Trophoblast cell (in vitro differentiated cells and primary cell): ENCODE data around the gene AOPEP.

Experiments
- DNase-seq, 2 donors: peaks; one replicate each; pipeline ENCODE4 v3.0.0-alpha.2; 2016
- H2AFZ ChIP-seq: 2 replicates; pipeline ENCODE4 v1.6.1; 2013; ENCODE audit warnings: low read length, moderate library complexity, mild to moderate bottlenecking; ENCODE audit not compliant: insufficient read depth, poor library complexity
- H2AK5ac ChIP-seq: 2 replicates; pipeline ENCODE4 v1.6.1; 2013; ENCODE audit warnings: mild to moderate bottlenecking, low read length
- H2BK120ac ChIP-seq: 2 replicates; pipeline ENCODE4 v1.6.1; 2013; ENCODE audit warnings: low read length, mild to moderate bottlenecking, moderate library complexity; ENCODE audit not compliant: insufficient read depth, poor library complexity
- H2BK12ac ChIP-seq: 2 replicates; pipeline ENCODE4 v1.6.1; 2013; ENCODE audit warnings: mild to moderate bottlenecking, low read length, moderate library complexity
- H2BK5ac ChIP-seq: 2 replicates; pipeline ENCODE4 v1.6.1; 2013; ENCODE audit warnings: low read length, low read depth, moderate library complexity, mild to moderate bottlenecking; ENCODE audit not compliant: poor library complexity
- H3K14ac ChIP-seq: 2 replicates; pipeline ENCODE4 v1.6.1; 2013; ENCODE audit warnings: mild to moderate bottlenecking, low read length
- H3K18ac ChIP-seq: 2 replicates; pipeline ENCODE4 v1.6.1; 2013; ENCODE audit warnings: mild to moderate bottlenecking, low read length
- H3K23ac ChIP-seq: 2 replicates; pipeline ENCODE4 v1.6.1; 2013; ENCODE audit warnings: low read length
- H3K27ac ChIP-seq: 2 replicates; pipeline ENCODE4 v1.5.1; 2013; ENCODE audit warnings: low read depth, mild to moderate bottlenecking, inconsistent platforms, low read length, moderate library complexity
- H3K27me3 ChIP-seq: 2 replicates; pipeline ENCODE4 v1.6.1; 2013; ENCODE audit warnings: inconsistent platforms, mild to moderate bottlenecking, low read length, moderate library complexity; ENCODE audit not compliant: insufficient read depth
- H3K36me3 ChIP-seq, 2 experiments: 1 replicate in 1 of 2; 2 replicates in 1 of 2; pipeline ENCODE4 v1.6.1; 2013; ENCODE audit warnings: low read length in 2 of 2, mild to moderate bottlenecking in 2 of 2, moderate library complexity in 1 of 2; ENCODE audit not compliant: insufficient read depth in 2 of 2, control insufficient read depth in 1 of 2
- H3K4ac ChIP-seq: 2 replicates; pipeline ENCODE4 v1.6.1; 2013; ENCODE audit warnings: low read depth, mild to moderate bottlenecking, low read length, moderate library complexity
- H3K4me1 ChIP-seq, 2 experiments: 1 replicate in 1 of 2; 2 replicates in 1 of 2; pipeline ENCODE4 v1.6.1; 2013; ENCODE audit warnings: low read length in 2 of 2, mild to moderate bottlenecking in 2 of 2, moderate library complexity in 1 of 2; ENCODE audit not compliant: insufficient read depth in 2 of 2, control insufficient read depth in 1 of 2
- H3K4me2 ChIP-seq: 2 replicates; pipeline ENCODE4 v1.6.1; 2013; ENCODE audit warnings: inconsistent platforms, mild to moderate bottlenecking, low read length, moderate library complexity
- H3K4me3 ChIP-seq: 2 replicates; pipeline ENCODE4 v1.5.1; 2013; ENCODE audit warnings: mild to moderate bottlenecking, low read depth, low read length, inconsistent platforms
- H3K79me1 ChIP-seq: one replicate; pipeline ENCODE4 v1.6.1; 2013; ENCODE audit warnings: low read length
- H3K79me2 ChIP-seq: 2 replicates; pipeline ENCODE4 v1.6.1; 2013; ENCODE audit warnings: low read length, mild to moderate bottlenecking; ENCODE audit not compliant: control insufficient read depth, insufficient read depth, poor library complexity
- H3K9ac ChIP-seq: 2 replicates; pipeline ENCODE4 v1.6.1; 2013; ENCODE audit warnings: mild to moderate bottlenecking, low read length
- H3K9me3 ChIP-seq: 2 replicates; pipeline ENCODE4 v1.6.1; 2013; ENCODE audit warnings: low read depth, mild to moderate bottlenecking, control low read depth, inconsistent platforms, low read length; ENCODE audit not compliant: insufficient read depth
- H4K12ac ChIP-seq: 2 replicates; pipeline ENCODE4 v1.6.1; 2013; ENCODE audit warnings: low read depth, mild to moderate bottlenecking, low read length, moderate library complexity
- H4K8ac ChIP-seq: 2 replicates; pipeline ENCODE4 v1.6.1; 2013; ENCODE audit warnings: low read depth, mild to moderate bottlenecking, low read length, moderate library complexity
- H4K91ac ChIP-seq: one replicate; pipeline ENCODE4 v1.6.1; 2013; ENCODE audit warnings: low read depth, mild to moderate bottlenecking, low read length, moderate library complexity
- WGBS: extraction: QIAGEN DNeasy Blood & Tissue Kit; methylation state at CpG from one replicate; pipeline ENCODE4 v1.1.7; 2013; ENCODE audit warnings: missing lambda C conversion rate; ENCODE audit not compliant: insufficient read length, insufficient coverage; ENCODE audit errors: extremely low coverage; 5-methylcytosine and 5-hydroxymethylcytosine counted together

Gene AOPEP

GRCh38 chr9:94993821-94994165 is 267.3 kb downstream of the AOPEP start:
- no peak overlapping the region for H3K23ac ChIP-seq
- H3K79me2 ChIP-seq, result no peaks in the 10 kb centered on the region
- H3K9me3 ChIP-seq, result no peaks in the 10 kb centered on the region
- H2BK120ac ChIP-seq, result no peak overlapping the region
- H2AFZ ChIP-seq, result no peak overlapping the region
- H3K4ac ChIP-seq, result no peak overlapping the region
- no CpG with 5 or more reads among the region's 7 CpGs for WGBS
- no peak overlapping the region for H4K12ac ChIP-seq
- H3K27me3 ChIP-seq, result no peaks in the 10 kb centered on the region
- no peak overlapping the region for H3K9ac ChIP-seq
- no peak overlapping the region for H4K8ac ChIP-seq
- H2AK5ac ChIP-seq, result no peak overlapping the region
- H3K4me3 ChIP-seq, result no peak overlapping the region
- H3K36me3 ChIP-seq, result no peaks in the 10 kb centered on the region
- H3K18ac ChIP-seq, result no peak overlapping the region
- H3K14ac ChIP-seq, result no peak overlapping the region
- H3K79me1 ChIP-seq, result no peaks in the 10 kb centered on the region
- no peak overlapping the region for H4K91ac ChIP-seq
- no peak for DNase-seq
- H3K4me2 ChIP-seq, result no peak overlapping the region
- H2BK5ac ChIP-seq, result no peak overlapping the region
- H3K27ac ChIP-seq, result no peak overlapping the region
- no peak overlapping the region for H2BK12ac ChIP-seq
- H3K4me1 ChIP-seq, result peaks cover 0 to 2% of the 10 kb centered on the region in 2 experiments

DNA sequence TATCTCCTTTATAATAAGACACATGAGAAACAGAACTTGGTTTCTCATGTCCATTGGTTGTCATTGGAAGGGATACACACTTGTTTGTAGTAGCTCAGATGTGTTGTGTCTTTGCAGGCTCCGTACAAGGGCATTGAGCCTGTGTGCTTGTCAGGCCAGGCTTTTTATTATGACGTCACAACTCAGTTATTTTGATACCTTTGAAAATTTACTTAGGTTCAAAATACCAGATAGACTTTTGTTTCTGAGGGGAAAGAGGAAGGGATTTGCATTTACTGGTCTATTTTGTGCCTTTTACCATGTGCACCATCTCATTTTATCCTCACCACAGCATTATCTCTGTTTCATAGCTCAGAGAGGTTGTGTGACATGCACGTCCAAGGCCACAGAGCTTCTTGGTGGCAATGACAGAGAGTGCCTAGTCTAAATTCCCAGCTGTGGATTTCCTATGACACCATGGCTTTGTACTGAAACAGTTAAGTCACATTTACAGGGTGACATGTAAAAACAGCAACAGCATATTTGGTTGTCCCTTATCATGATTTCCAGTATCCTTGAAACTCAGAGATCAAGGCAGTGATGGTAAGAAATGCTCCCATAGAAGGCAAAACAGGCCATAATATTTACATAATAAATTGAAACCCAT is 268.7 kb downstream of the AOPEP start:
- Histone ChIP-seq H2BK12ac (no peak overlapping the region), H3K14ac (no peak overlapping the region), H3K79me2 (no peaks in the 10 kb centered on the region), H3K4me1 (peaks cover 0 to 2% of the 10 kb centered on the region in 2 experiments), H4K91ac (no peak overlapping the region), H3K27ac (no peak overlapping the region), H3K23ac (no peak overlapping the region), H2AK5ac (no peak overlapping the region), H2BK120ac (peak overlapping the region; percentile 72), H3K4ac (no peak overlapping the region), H2AFZ (no peak overlapping the region), H3K18ac (no peak overlapping the region), H3K79me1 (no peaks in the 10 kb centered on the region), H3K4me2 (no peak overlapping the region), H3K27me3 (no peaks in the 10 kb centered on the region), H4K8ac (no peak overlapping the region), H4K12ac (no peak overlapping the region), H3K36me3 (no peaks in the 10 kb centered on the region), H2BK5ac (no peak overlapping the region), H3K9ac (no peak overlapping the region), H3K9me3 (no peaks in the 10 kb centered on the region), H3K4me3 (no peak overlapping the region)
- no peak for DNase-seq
- WGBS, result no CpG with 5 or more reads among the region's 3 CpGs

DNA sequence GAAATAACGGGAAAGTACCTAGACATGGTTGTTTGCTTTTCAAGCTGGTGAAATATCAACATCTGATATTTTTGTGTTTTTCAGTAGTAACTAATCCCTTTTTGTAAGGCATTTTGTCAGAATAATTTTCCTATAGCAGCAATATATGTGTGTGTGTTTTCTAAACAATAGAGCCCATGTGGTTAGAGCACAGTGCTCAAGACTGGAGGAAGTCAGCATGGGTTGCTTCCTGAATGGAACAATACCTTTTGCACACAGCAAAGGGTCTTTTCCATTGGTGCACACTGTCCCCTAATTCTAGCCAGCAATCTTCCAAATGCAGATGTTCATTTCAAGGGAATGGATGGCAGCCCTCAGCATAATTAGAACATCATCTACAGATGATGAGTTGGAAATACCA is 270.1 kb downstream of the AOPEP start:
- Histone ChIP-seq H2BK12ac (no peak overlapping the region), H3K14ac (no peak overlapping the region), H3K18ac (no peak overlapping the region), H3K79me2 (no peaks in the 10 kb centered on the region), H3K36me3 (no peaks in the 10 kb centered on the region), H4K12ac (no peak overlapping the region), H3K27ac (no peak overlapping the region), H3K27me3 (no peaks in the 10 kb centered on the region), H3K4me3 (no peak overlapping the region), H3K79me1 (peaks cover 2% of the 10 kb centered on the region), H2BK5ac (no peak overlapping the region), H3K4ac (no peak overlapping the region), H2BK120ac (no peak overlapping the region), H3K4me1 (peaks cover 0 to 2% of the 10 kb centered on the region in 2 experiments), H3K23ac (no peak overlapping the region), H3K9ac (no peak overlapping the region), H2AK5ac (no peak overlapping the region), H2AFZ (no peak overlapping the region), H3K4me2 (no peak overlapping the region), H4K8ac (no peak overlapping the region), H4K91ac (no peak overlapping the region), H3K9me3 (no peaks in the 10 kb centered on the region)
- DNase-seq, result no peak
- WGBS, result no CpG with 5 or more reads among the region's 1 CpG

- Histone ChIP-seq H2BK120ac (no peak overlapping the region), H3K27ac (no peak overlapping the region), H2AFZ (no peak overlapping the region), H3K18ac (no peak overlapping the region), H3K36me3 (no peaks in the 10 kb centered on the region), H4K8ac (no peak overlapping the region), H3K4me2 (no peak overlapping the region), H3K27me3 (no peaks in the 10 kb centered on the region), H2BK5ac (no peak overlapping the region), H3K9me3 (no peaks in the 10 kb centered on the region), H3K4me3 (no peak overlapping the region), H3K23ac (no peak overlapping the region), H4K91ac (no peak overlapping the region), H3K9ac (no peak overlapping the region), H4K12ac (no peak overlapping the region), H2BK12ac (no peak overlapping the region), H3K79me1 (peaks cover 2% of the 10 kb centered on the region), H3K4ac (no peak overlapping the region), H3K79me2 (no peaks in the 10 kb centered on the region), H3K4me1 (peaks cover 0 to 2% of the 10 kb centered on the region in 2 experiments), H3K14ac (no peak overlapping the region), H2AK5ac (no peak overlapping the region)
- DNase-seq, result no peak
- WGBS, result no CpG with 5 or more reads among the region's 5 CpGs
Measured at GRCh38 chr9:94997727-94998126, 271.2 kb downstream of the AOPEP start.
